ENCODE results near the gene ROBO1.

ROBO1 gene

GRCh38 chr3:79436387-79436786 lies 331.4 kb downstream of the ROBO1 start:
- DNase-seq: no peak

GRCh38 chr3:79427081-79427480 lies 340.7 kb downstream of the ROBO1 start:
- DNase-seq: no peak

DNA sequence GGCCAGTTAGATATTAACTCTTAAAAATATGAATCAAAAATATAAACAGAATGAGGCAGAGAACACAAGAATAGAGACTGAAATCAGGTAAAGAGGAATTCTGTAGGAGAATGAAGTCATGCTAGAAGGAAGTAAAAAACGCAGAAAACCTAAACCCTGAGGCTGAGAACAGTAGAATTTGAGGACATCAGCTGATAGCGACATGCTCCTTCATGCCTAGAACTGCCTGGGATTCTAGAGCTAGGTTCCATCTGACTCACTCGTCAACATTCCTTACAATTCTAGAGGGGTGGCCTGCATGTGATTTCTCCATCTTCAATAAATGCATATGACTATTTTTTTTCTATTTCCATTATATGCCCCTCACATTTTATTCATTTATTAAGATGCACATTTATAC lies 343.0 kb downstream of the ROBO1 start:
- no peak for DNase-seq

GRCh38 chr3:79423417-79423816 lies 344.4 kb downstream of the ROBO1 start:
- DNase-seq: no peak

DNA sequence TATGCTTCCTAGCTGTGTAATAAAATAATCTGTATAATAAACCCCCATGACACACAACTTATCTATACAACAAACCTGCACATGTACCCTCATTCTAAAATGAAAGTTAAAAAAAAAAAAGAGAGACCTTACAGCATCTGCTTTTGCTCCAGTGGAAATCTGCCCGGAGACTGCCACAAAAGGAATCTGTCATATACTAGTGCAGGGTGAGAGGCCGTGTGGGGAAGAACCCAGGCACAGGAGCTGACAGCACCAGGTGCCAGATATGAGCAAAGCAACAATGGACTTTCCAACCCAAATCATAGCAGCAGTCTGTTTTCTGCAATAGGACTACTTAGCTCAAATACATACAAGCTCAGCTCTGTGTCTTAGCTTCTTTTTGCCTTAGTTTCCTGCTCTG lies 346.5 kb downstream of the ROBO1 start:
- no peak for DNase-seq

DNA sequence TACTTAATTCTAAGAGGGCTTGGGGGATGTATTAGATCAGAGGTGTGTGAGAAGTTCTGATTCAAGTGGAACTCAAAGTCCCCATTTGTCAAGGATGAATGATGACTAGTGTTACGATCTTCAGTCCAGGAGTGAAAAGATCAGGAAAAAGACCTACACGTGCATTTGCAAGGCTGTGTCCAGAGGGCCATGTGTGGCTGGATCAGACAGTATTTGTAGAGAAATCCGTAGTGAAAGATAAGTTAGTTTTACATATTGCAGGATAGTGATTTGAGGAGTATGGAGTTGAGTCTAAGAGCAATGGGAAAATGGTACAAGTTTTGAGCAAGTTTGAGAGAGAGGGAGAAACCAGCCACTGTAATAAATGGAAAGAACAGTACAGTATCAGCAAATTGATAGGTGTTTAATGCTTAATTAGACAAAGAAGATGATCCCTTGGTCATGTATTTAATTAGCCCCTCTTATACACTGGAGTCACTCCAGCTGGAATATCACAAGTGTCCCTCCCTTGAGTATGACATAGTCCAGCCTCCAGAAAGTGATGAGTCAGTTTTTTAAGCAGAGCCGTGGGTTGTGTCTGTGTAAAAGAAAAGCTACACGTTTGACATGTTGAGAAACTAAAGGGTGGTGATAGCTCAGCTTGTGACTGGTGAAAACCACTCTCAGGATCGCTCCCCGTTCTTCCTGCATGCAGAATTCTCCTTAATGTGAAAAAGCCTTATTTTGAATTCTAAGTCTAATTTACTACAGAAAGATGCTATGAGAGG lies 348.8 kb downstream of the ROBO1 start:
- DNase-seq: no peak

- no peak for DNase-seq
Observed at GRCh38 chr3:79415356-79415755, 352.4 kb downstream of the ROBO1 start.

- DNase-seq: no peak
Observed at GRCh38 chr3:79414806-79415205, 353.0 kb downstream of the ROBO1 start.

DNA sequence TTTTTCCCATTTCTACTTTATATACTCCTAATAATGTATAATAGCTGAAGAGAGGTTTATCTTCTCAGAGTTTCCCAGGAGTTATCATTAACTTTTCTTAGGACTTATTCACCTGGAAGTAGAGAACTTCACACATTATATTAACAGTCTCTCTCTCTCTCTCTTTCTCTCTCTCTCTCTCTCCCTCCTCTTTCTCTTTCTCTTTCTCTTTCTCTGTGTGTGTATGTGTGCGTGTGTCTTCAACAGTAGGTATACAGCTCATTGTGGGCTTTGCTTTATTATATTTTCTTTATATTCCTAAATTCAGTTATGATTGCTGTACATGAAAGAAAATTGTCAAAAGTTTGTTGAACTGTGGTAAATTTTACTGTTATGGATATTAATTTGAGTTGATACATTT lies 353.8 kb downstream of the ROBO1 start:
- no peak for DNase-seq

DNA sequence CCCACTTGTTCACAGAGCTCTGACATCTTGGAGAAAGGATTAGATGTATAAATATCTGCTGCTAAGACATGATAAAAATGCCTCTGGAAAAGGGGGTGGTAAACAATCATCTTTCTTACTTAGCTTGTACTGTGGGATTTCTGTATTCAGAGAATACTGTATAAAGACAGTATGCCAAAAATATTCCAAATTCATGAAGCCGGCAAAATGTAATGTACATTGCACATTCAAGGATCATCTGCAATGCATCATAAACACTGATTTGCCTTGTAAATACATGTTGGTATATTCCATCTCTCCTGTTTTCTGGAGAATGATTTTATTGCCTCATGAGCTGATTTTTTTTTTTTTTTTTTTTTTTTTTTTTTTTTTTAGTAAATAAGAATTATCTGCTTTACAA lies 355.3 kb downstream of the ROBO1 start:
- no peak for DNase-seq

- no peak for DNase-seq
Observed at GRCh38 chr3:79410617-79411016, 357.2 kb downstream of the ROBO1 start.

- no peak for DNase-seq
Observed at GRCh38 chr3:79410136-79410535, 357.7 kb downstream of the ROBO1 start.

- no peak for DNase-seq
Observed at GRCh38 chr3:79406175-79406574, 361.6 kb downstream of the ROBO1 start.

DNA sequence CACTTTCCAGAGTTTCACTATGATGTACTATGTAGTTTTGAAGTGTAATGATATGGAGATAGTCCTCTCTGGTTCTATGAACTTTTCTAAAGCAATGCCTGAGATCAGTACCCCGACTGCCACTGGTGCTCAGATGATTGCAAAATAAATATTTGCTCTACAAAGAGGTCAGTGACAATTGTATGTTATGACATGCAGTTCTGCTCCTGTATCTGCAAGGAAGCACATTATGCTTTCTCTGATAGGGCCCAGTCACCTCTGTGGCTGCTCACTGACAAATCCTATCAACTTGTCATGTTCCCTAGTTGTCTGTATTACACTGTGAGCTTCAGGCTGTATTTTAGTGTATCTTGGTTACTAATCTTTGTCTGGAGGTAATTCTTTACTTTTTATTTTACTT lies 362.6 kb downstream of the ROBO1 start:
- no peak for DNase-seq

GRCh38 chr3:79396595-79396994 lies 371.2 kb downstream of the ROBO1 start:
- no peak for DNase-seq

DNA sequence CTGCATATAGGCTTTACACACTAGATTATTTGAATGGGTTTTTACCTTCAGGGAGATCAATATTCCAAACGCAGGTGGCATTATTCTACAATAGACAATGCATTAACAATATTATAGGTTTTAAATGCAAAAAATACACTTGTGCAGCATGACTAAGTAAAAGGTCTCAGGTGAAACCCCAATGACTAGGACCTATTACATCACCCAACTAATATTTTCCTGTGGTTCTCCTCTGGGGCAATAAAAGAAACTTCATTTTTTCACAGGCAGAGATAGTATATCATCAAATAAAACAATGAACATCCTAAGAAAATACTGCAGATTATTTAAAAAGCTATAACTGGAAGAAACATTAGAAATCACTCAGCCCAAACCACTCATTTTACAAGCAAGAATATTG lies 375.3 kb downstream of the ROBO1 start:
- no peak for DNase-seq

DNA sequence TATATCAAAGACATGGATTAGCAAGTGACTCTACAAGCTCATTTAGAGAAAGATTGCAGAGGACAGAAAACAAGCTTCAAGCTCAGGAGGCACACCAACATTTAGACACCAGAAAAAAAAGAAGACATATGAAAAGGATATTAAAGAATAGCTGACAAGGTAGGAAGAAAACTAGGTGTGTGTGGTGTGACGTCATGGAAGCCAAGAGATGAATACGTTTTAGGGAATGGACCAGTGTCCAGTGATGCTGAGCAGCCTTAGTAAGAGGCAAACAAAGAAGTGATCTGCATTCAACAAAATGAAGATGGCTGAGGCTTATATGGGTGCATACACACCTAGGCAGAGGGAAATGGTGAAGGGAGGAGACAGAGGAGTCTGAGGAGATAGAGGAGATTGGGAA lies 377.4 kb downstream of the ROBO1 start:
- no peak for DNase-seq

DNA sequence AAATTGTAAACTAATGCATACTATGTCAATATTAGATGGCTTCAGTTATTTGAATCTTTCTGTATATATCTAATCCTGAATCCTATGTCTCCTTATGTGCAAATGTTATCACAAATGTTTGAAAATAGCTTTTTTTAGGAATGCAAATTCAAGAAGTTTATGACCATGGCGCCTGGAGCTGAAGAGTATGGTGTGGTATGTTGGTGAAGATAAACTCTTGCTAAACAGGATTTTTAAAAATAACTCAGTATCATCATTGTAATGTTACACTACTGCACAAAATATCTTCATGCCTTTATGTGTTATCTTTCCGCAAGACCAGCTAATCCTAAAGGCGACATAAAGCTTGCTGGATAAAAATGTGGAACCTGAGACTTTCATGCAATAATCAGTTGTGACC lies 382.6 kb downstream of the ROBO1 start:
- DNase-seq: no peak

- no peak for DNase-seq
Observed at GRCh38 chr3:79383402-79384012, 384.3 kb downstream of the ROBO1 start.

- DNase-seq: no peak
Observed at GRCh38 chr3:79380581-79380980, 387.2 kb downstream of the ROBO1 start.

DNA sequence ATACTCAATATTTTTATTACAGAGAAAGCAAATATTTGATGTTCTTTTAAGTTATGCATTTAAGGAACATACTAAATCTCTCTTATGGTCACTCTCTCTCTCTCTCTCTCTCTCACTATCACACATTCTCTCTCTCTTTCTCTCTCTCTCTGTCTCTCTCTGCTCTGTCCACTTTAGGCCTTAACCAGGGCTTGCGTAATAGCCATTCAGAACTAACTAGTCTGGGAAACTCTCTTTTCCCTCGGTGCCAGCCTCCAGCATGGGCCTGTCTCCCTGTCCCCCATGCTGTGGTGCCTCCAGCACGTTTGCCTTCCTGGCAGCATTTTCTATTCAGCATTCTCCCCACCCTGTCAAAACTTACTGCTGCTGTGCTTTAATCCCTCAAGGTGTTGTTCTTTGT lies 389.7 kb downstream of the ROBO1 start:
- no peak for DNase-seq

GRCh38 chr3:79369306-79369705 lies 398.5 kb downstream of the ROBO1 start:
- no peak for DNase-seq

- no peak for DNase-seq
Observed at GRCh38 chr3:79368403-79368802, 399.4 kb downstream of the ROBO1 start.

DNA sequence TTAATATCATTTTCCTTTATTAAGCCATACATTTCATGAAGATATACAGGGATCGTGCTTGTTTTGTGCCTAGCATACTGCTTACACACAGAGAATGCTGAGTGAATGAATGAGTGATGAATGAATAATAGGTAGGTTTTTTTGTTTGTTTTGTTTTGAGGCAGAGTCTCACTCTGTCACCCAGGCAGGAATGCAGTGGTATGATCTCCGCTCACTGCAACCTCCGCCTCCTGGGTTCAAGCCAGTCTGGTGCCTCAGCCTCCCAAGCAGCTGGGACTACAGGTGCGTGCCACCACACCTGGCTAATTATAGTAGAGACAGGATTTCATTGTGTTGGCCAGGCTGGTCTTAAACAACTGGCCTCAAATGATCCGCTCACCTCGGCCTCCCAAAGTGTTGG lies 400.0 kb downstream of the ROBO1 start:
- no peak for DNase-seq

GRCh38 chr3:79367066-79367465 lies 400.7 kb downstream of the ROBO1 start:
- no peak for DNase-seq

Measured in NCI-H2227 treated with DMSO at 0.1 percent for 48 hours (cell line).